Parathyroid adenoma (tissue), 2 donors: ENCODE data around the gene GUCA1C.

Source experiments
- H2AFZ ChIP-seq: fragments of 300-600 bp; sonication (generic); one replicate; pipeline ENCODE4 v1.7.0; 2017; ENCODE audit warnings: antibody characterized with exemption, mild to moderate bottlenecking
- H3K27ac ChIP-seq: fragments of 300-600 bp; sonication (generic); one replicate; pipeline ENCODE4 v1.7.0; 2017
- H3K27me3 ChIP-seq: fragments of 300-600 bp; sonication (generic); one replicate; pipeline ENCODE4 v1.7.0; 2017; ENCODE audit warnings: low read length; ENCODE audit not compliant: control insufficient read depth, insufficient read depth
- H3K36me3 ChIP-seq: fragments of 300-600 bp; sonication (generic); one replicate; pipeline ENCODE4 v1.7.0; 2017; ENCODE audit warnings: low read length; ENCODE audit not compliant: control insufficient read depth, insufficient read depth
- H3K4me1 ChIP-seq: fragments of 300-600 bp; sonication (generic); one replicate; pipeline ENCODE4 v1.7.0; 2017; ENCODE audit warnings: control low read depth
- H3K4me2 ChIP-seq: fragments of 300-600 bp; sonication (generic); one replicate; pipeline ENCODE4 v1.7.0; 2017; ENCODE audit warnings: low read length
- H3K4me3 ChIP-seq: fragments of 300-600 bp; sonication (generic); one replicate; pipeline ENCODE4 v1.7.0; 2017; ENCODE audit warnings: low read depth, low read length
- H3K79me2 ChIP-seq: fragments of 300-600 bp; sonication (generic); one replicate; pipeline ENCODE4 v1.7.0; 2017; ENCODE audit warnings: control low read depth
- H3K9ac ChIP-seq: fragments of 300-600 bp; sonication (generic); one replicate; pipeline ENCODE4 v1.7.0; 2017; ENCODE audit warnings: mild to moderate bottlenecking
- H3K9me3 ChIP-seq: fragments of 300-600 bp; sonication (generic); one replicate; pipeline ENCODE4 v1.7.0; 2017; ENCODE audit warnings: low read length; ENCODE audit not compliant: control insufficient read depth
- CTCF ChIP-seq: fragments of 300-600 bp; sonication (generic); IDR thresholded peaks from one replicate; pipeline ENCODE4 v1.7.0; 2017; ENCODE audit warnings: antibody characterized with exemption, mild to moderate bottlenecking
- donor health status: primary hyperparathyroidism.

Gene GUCA1C

GRCh38 chr3:108897883-108898282, 55.8 kb downstream of the GUCA1C start:
- H3K36me3 ChIP-seq = no peaks in the 10 kb centered on the region
- H3K27ac ChIP-seq = no peak overlapping the region
- H3K9me3 ChIP-seq = no peaks in the 10 kb centered on the region
- H2AFZ ChIP-seq = no peak overlapping the region
- no peaks in the 10 kb centered on the region for H3K27me3 ChIP-seq
- TF ChIP-seq CTCF = no peak
- no peak overlapping the region for H3K4me2 ChIP-seq
- no peak overlapping the region for H3K9ac ChIP-seq
- H3K79me2 ChIP-seq = no peaks in the 10 kb centered on the region
- no peaks in the 10 kb centered on the region for H3K4me1 ChIP-seq
- H3K4me3 ChIP-seq = no peak overlapping the region

- no peaks in the 10 kb centered on the region for H3K36me3 ChIP-seq
- TF ChIP-seq CTCF = no peak
- H3K79me2 ChIP-seq = no peaks in the 10 kb centered on the region
These were observed 58.7 kb downstream of the GUCA1C start for GRCh38 chr3:108894981-108895380.

GRCh38 chr3:108891833-108892232, 61.8 kb downstream of the GUCA1C start:
- Histone ChIP-seq H3K27me3 (no peaks in the 10 kb centered on the region), H3K9me3 (no peaks in the 10 kb centered on the region), H2AFZ (no peak overlapping the region), H3K79me2 (no peaks in the 10 kb centered on the region), H3K4me3 (no peak overlapping the region), H3K4me2 (no peak overlapping the region), H3K27ac (no peak overlapping the region), H3K36me3 (no peaks in the 10 kb centered on the region), H3K4me1 (no peaks in the 10 kb centered on the region), H3K9ac (no peak overlapping the region)
- TF ChIP-seq CTCF = no peak

More at GRCh38 chr3:108894981-108895380, 58.7 kb downstream of the GUCA1C start:
- Histone ChIP-seq H3K9me3 (no peaks in the 10 kb centered on the region), H3K27ac (no peak overlapping the region), H3K4me3 (no peak overlapping the region), H3K4me1 (no peaks in the 10 kb centered on the region), H3K27me3 (no peaks in the 10 kb centered on the region), H3K9ac (no peak overlapping the region), H2AFZ (no peak overlapping the region), H3K4me2 (no peak overlapping the region)

- no peak overlapping the region for H2AFZ ChIP-seq
- no peak overlapping the region for H3K4me2 ChIP-seq
- TF ChIP-seq CTCF = no peak
- H3K9ac ChIP-seq = no peak overlapping the region
- no peaks in the 10 kb centered on the region for H3K36me3 ChIP-seq
- H3K79me2 ChIP-seq = no peaks in the 10 kb centered on the region
- H3K4me1 ChIP-seq = no peaks in the 10 kb centered on the region
- H3K4me3 ChIP-seq = no peak overlapping the region
- H3K27me3 ChIP-seq = no peaks in the 10 kb centered on the region
- no peak overlapping the region for H3K27ac ChIP-seq
- H3K9me3 ChIP-seq = no peaks in the 10 kb centered on the region
These were observed 65.9 kb downstream of the GUCA1C start for GRCh38 chr3:108887777-108888176.

- TF ChIP-seq CTCF = no peak
- Histone ChIP-seq H3K4me1 (no peaks in the 10 kb centered on the region), H3K9ac (no peak overlapping the region), H3K4me3 (no peak overlapping the region), H3K9me3 (no peaks in the 10 kb centered on the region), H3K4me2 (no peak overlapping the region), H2AFZ (no peak overlapping the region), H3K27ac (no peak overlapping the region), H3K79me2 (no peaks in the 10 kb centered on the region), H3K27me3 (no peaks in the 10 kb centered on the region), H3K36me3 (no peaks in the 10 kb centered on the region)
These were observed 66.6 kb downstream of the GUCA1C start for GRCh38 chr3:108887121-108887520.
